PC-3 (cell line): ENCODE data around the gene CCDC141.

ENCODE experiments used
- CTCF ChIP-seq: fragments of 300-600 bp; sonication (generic); conservative IDR thresholded peaks from 2 replicates; pipeline ENCODE4 v1.5.1; 2017; ENCODE audit warnings: antibody characterized with exemption, low read depth, mild to moderate bottlenecking, low read length
- EZH2 ChIP-seq: fragments of 300-600 bp; sonication (generic); IDR thresholded peaks from one replicate; pipeline ENCODE4 v1.6.1; 2017; ENCODE audit warnings: antibody characterized with exemption, mild to moderate bottlenecking, low read length; ENCODE audit not compliant: unreplicated experiment

GRCh38 chr2:178976351-178976750, 73.6 kb downstream of the CCDC141 start:
- TF ChIP-seq CTCF (no peak), EZH2 (no peak)
